Prostate gland (tissue), 2 donors: ENCODE data around the gene RAP1GAP. TPM values are rescaled to one million over a fixed set of nuclear protein-coding genes. Genes with fewer than 3 reads are reported as not detected.
"Not testable (repeated sequence)": the region's sequence is repeated elsewhere in the genome, so short reads cannot be mapped to it uniquely, and the experiment has no call there.

Experiments used
- DNase-seq: peaks from one replicate; pipeline ENCODE4 v3.0.0-alpha.2; 2019; ENCODE audit warnings: low spot score
- H3K27ac ChIP-seq, 2 donors: fragments of 200-600 bp; sonication (generic); 2 replicates each; pipeline ENCODE4 v1.5.1; 2017 to 2019
- H3K27me3 ChIP-seq: fragments of 200-600 bp; sonication (generic); replicated peaks from 2 replicates; pipeline ENCODE4 v1.5.1; 2019; ENCODE audit not compliant: insufficient read depth
- H3K36me3 ChIP-seq, 2 donors: fragments of 200-600 bp; sonication (generic); 1 replicate in 1 of 2; 2 replicates in 1 of 2; pipeline versions ENCODE4 v1.5.1 to v1.8.1; 2017 to 2019
- H3K4me1 ChIP-seq: fragments of 200-600 bp; sonication (generic); replicated peaks from 2 replicates; pipeline ENCODE4 v1.5.1; 2019
- H3K4me3 ChIP-seq, 2 donors: fragments of 200-600 bp; sonication (generic); 2 replicates each; pipeline ENCODE4 v1.5.1; 2017 to 2019
- H3K9me3 ChIP-seq: fragments of 200-600 bp; sonication (generic); 2 replicates; pipeline ENCODE4 v1.5.1; 2017
- CTCF ChIP-seq, 4 experiments: fragments of 200-600 bp in 2 of 4; fragments of 450-650 bp in 2 of 4; sonication (generic) in 2 of 4; IDR thresholded peaks; 1 replicate in 3 of 4; 2 replicates in 1 of 4; pipeline ENCODE4 v1.5.1; 2016 to 2019; ENCODE audit warnings: antibody characterized with exemption in 4 of 4, mild to moderate bottlenecking in 2 of 4, moderate library complexity in 2 of 4
- POLR2A ChIP-seq: fragments of 450-650 bp; IDR thresholded peaks from one replicate; pipeline ENCODE4 v1.6.1; 2016; ENCODE audit warnings: antibody characterized with exemption, mild to moderate bottlenecking
- POLR2AphosphoS5 ChIP-seq: sonication (generic); formaldehyde crosslinking; IDR thresholded peaks from one replicate; pipeline ENCODE4 v1.6.1; 2017; ENCODE audit warnings: antibody characterized with exemption
- WGBS: methylation state at CpG from one replicate; pipeline ENCODE4 v1.1.5; 2018; 5-methylcytosine and 5-hydroxymethylcytosine counted together
- intact Hi-C: fragments of 100-400 bp; cut with DNase I; formaldehyde crosslinking; loops from one replicate; pipeline ENCODE4 v1.14.2; 2022
- total RNA-seq, 2 donors: library from RNA; depleted of rRNA; stranded (reverse); fragments of >200 nt; gene quantifications; one replicate each; pipeline ENCODE4 v1.1.0, GENCODE V29; 2016

RAP1GAP gene
- total RNA-seq, 2 donors from 2014 or later = 22.9 to 36.1 TPM

- DNase-seq = peak; percentile 59
- peak; percentile 61 for TF ChIP-seq POLR2AphosphoS5
- TF ChIP-seq CTCF (IDR thresholded peaks at IDR 0.05) = no peak
- TF ChIP-seq POLR2A = no peak
Measured at GRCh38 chr1:21631944-21632887, 36.9 kb downstream of the RAP1GAP start.

GRCh38 chr1:21631590-21631943, 37.6 kb downstream of the RAP1GAP start:
- H3K27me3 ChIP-seq, H3K27ac ChIP-seq, H3K4me3 ChIP-seq, H3K9me3 ChIP-seq, DNase-seq, H3K36me3 ChIP-seq, intact Hi-C loops: not testable (repeated sequence)
- 90% methylated on average over 8 of the region's 8 CpGs for whole genome bisulfite sequencing
- peaks cover 22% of the 10 kb centered on the region for H3K4me1 ChIP-seq

More at GRCh38 chr1:21631944-21632887, 36.9 kb downstream of the RAP1GAP start:
- H3K27me3 ChIP-seq = no peaks in the 10 kb centered on the region
- peaks cover 19% of the 10 kb centered on the region for H3K4me1 ChIP-seq
- peak overlapping the region; percentile 51 to 75 for H3K27ac ChIP-seq
- H3K4me3 ChIP-seq = no peak overlapping the region
- intact Hi-C loops = no loop called here
- H3K9me3 ChIP-seq = no peaks in the 10 kb centered on the region
- 42% methylated on average over 19 of the region's 19 CpGs for WGBS
- H3K36me3 ChIP-seq = no peaks in the 10 kb centered on the region

GRCh38 chr1:21630571-21631343, 38.4 kb downstream of the RAP1GAP start:
- Histone ChIP-seq H3K27me3 (no peaks in the 10 kb centered on the region), H3K4me3 (no peak overlapping the region), H3K4me1 (peaks cover 22% of the 10 kb centered on the region), H3K9me3 (no peaks in the 10 kb centered on the region), H3K36me3 (no peaks in the 10 kb centered on the region), H3K27ac (no peak overlapping the region)
- TF ChIP-seq POLR2AphosphoS5 (no peak), POLR2A (no peak), CTCF (IDR thresholded peaks at IDR 0.05) (no peak)
- intact Hi-C loops = no loop called here
- no peak for DNase-seq
- 58% methylated on average over 13 of the region's 13 CpGs for WGBS

GRCh38 chr1:21629971-21630370, 39.2 kb downstream of the RAP1GAP start:
- Histone ChIP-seq H3K4me3 (no peak overlapping the region), H3K4me1 (peaks cover 26% of the 10 kb centered on the region), H3K27ac (no peak overlapping the region), H3K27me3 (no peaks in the 10 kb centered on the region), H3K36me3 (no peaks in the 10 kb centered on the region), H3K9me3 (no peaks in the 10 kb centered on the region)
- no peak for DNase-seq
- WGBS = 96% methylated on average over 4 of the region's 4 CpGs
- no peak for TF ChIP-seq POLR2AphosphoS5
- no peak for TF ChIP-seq POLR2A
- TF ChIP-seq CTCF (IDR thresholded peaks at IDR 0.05) = no peak
- intact Hi-C loops = no loop called here

GRCh38 chr1:21628798-21629393, 40.3 kb downstream of the RAP1GAP start:
- H3K4me1 ChIP-seq = peaks cover 26% of the 10 kb centered on the region
- intact Hi-C loops = no loop called here
- no peak for DNase-seq
- H3K27ac ChIP-seq = no peak overlapping the region
- TF ChIP-seq CTCF (IDR thresholded peaks at IDR 0.05) = no peak
- TF ChIP-seq POLR2AphosphoS5 = no peak
- no peak for TF ChIP-seq POLR2A
- H3K4me3 ChIP-seq = no peak overlapping the region
- no peaks in the 10 kb centered on the region for H3K36me3 ChIP-seq
- H3K27me3 ChIP-seq = no peaks in the 10 kb centered on the region
- WGBS = 77% methylated on average over 7 of the region's 7 CpGs
- H3K9me3 ChIP-seq = no peaks in the 10 kb centered on the region
